IMR-90 (cell line): ENCODE results near the gene CDH12. TPM values are rescaled to one million over a fixed set of nuclear protein-coding genes. Genes with fewer than 3 reads are reported as not detected.
"Not testable (repeated sequence)": the region's sequence is repeated elsewhere in the genome, so short reads cannot be mapped to it uniquely, and the experiment has no call there.

Experiments
- ATAC-seq: fragments of 200-7000 bp; cut with Tn5 transposase; 2 replicates; pipeline ENCODE4 v1.9.1; 2020; ENCODE audit warnings: low read depth, mild to moderate bottlenecking, moderate library complexity
- BruUV-seq: library from RNA; stranded (reverse); fragments of 400-500 nt; replicated peaks from 2 replicates; lab custom pipeline; 2021; lab: Mats Ljungman, UMichigan
- CTCF ChIA-PET: fragments of 300-600 bp; formaldehyde crosslinking; extraction: SDS; loops from one replicate; lab custom pipeline; 2021; ENCODE audit warnings: antibody characterized with exemption; lab: Yijun Ruan, JAX
- POLR2A ChIA-PET: fragments of 300-600 bp; sonication (Branson Sonifier 250); formaldehyde crosslinking; loops from one replicate; lab custom pipeline; 2022; ENCODE audit warnings: antibody characterized with exemption; ENCODE audit not compliant: unreplicated experiment; lab: Charles Lee
- DNase-seq: peaks from one replicate; pipeline ENCODE4 v3.0.0; 2013
- H2AFZ ChIP-seq: replicated peaks from 2 replicates; pipeline ENCODE3; 2013; ENCODE audit warnings: low read length, mild to moderate bottlenecking; ENCODE audit not compliant: poor library complexity
- H2AK5ac ChIP-seq: 2 replicates; pipeline ENCODE4 v1.6.1; 2013; ENCODE audit warnings: low read depth, low read length, inconsistent platforms
- H2AK9ac ChIP-seq: replicated peaks from 2 replicates; pipeline ENCODE3; 2013; ENCODE audit warnings: mild to moderate bottlenecking, low read depth, low read length, moderate library complexity; ENCODE audit not compliant: poor library complexity
- H2BK120ac ChIP-seq: 2 replicates; pipeline ENCODE4 v1.6.1; 2013; ENCODE audit warnings: low read depth, low read length, inconsistent platforms
- H2BK15ac ChIP-seq: 3 replicates; pipeline ENCODE4 v1.6.1; 2013; ENCODE audit warnings: low read depth, low read length, inconsistent platforms
- H2BK20ac ChIP-seq: 2 replicates; pipeline ENCODE4 v1.6.1; 2013; ENCODE audit warnings: low read depth, mild to moderate bottlenecking, inconsistent platforms, low read length, moderate library complexity
- H2BK5ac ChIP-seq: 2 replicates; pipeline ENCODE4 v1.6.1; 2013; ENCODE audit warnings: mild to moderate bottlenecking, low read depth, low read length, inconsistent platforms; ENCODE audit not compliant: poor library complexity, severe bottlenecking
- H3K14ac ChIP-seq: replicated peaks from 2 replicates; pipeline ENCODE4 v1.6.1; 2013; ENCODE audit warnings: low read depth, low read length, inconsistent platforms
- H3K18ac ChIP-seq: 2 replicates; pipeline ENCODE4 v1.6.1; 2013; ENCODE audit warnings: low read depth, low read length, control low read depth
- H3K23ac ChIP-seq: 2 replicates; pipeline ENCODE4 v1.6.1; 2013; ENCODE audit warnings: low read depth, low read length, inconsistent platforms
- H3K27ac ChIP-seq: 2 replicates; pipeline ENCODE4 v1.5.1; 2013; ENCODE audit warnings: mild to moderate bottlenecking, control low read depth, low read length; ENCODE audit not compliant: insufficient read depth
- H3K27me3 ChIP-seq: 2 replicates; pipeline ENCODE4 v1.6.1; 2013; ENCODE audit warnings: low read length; ENCODE audit not compliant: control insufficient read depth, insufficient read depth
- H3K36me3 ChIP-seq: 2 replicates; pipeline ENCODE4 v1.6.1; 2013; ENCODE audit warnings: low read length, mixed read lengths; ENCODE audit not compliant: control insufficient read depth, insufficient read depth
- H3K4ac ChIP-seq: 2 replicates; pipeline ENCODE4 v1.6.1; 2013; ENCODE audit warnings: low read depth, low read length, inconsistent platforms
- H3K4me1 ChIP-seq: 2 replicates; pipeline ENCODE4 v1.6.1; 2013; ENCODE audit warnings: low read length, mixed read lengths; ENCODE audit not compliant: control insufficient read depth, insufficient read depth
- H3K4me2 ChIP-seq: 2 replicates; pipeline ENCODE4 v1.6.1; 2013; ENCODE audit warnings: low read depth, mild to moderate bottlenecking, control low read depth, low read length, moderate library complexity
- H3K4me3 ChIP-seq: 2 replicates; pipeline ENCODE4 v1.5.1; 2013; ENCODE audit warnings: low read depth, mild to moderate bottlenecking, control low read depth, low read length, moderate library complexity; ENCODE audit not compliant: insufficient read depth
- H3K56ac ChIP-seq: 2 replicates; pipeline ENCODE4 v1.6.1; 2013; ENCODE audit warnings: low read length, inconsistent platforms; ENCODE audit not compliant: insufficient read depth; ENCODE audit errors: extremely low read depth
- H3K79me1 ChIP-seq, 2 experiments: 2 replicates each; pipeline ENCODE4 v1.6.1; 2013; ENCODE audit warnings: low read length in 2 of 2, inconsistent platforms in 1 of 2, low read depth in 1 of 2
- H3K9ac ChIP-seq: 2 replicates; pipeline ENCODE4 v1.6.1; 2013; ENCODE audit warnings: low read depth, low read length, control low read depth
- H3K9me1 ChIP-seq: 2 replicates; pipeline ENCODE4 v1.6.1; 2013; ENCODE audit warnings: low read length, inconsistent platforms; ENCODE audit not compliant: insufficient read depth
- H3K9me3 ChIP-seq: 2 replicates; pipeline ENCODE4 v1.6.1; 2013; ENCODE audit warnings: low read length; ENCODE audit not compliant: control insufficient read depth, insufficient read depth
- H4K20me1 ChIP-seq: 2 replicates; pipeline ENCODE4 v1.6.1; 2013; ENCODE audit warnings: low read length, inconsistent platforms; ENCODE audit not compliant: insufficient read depth
- H4K5ac ChIP-seq: 2 replicates; pipeline ENCODE4 v1.6.1; 2013; ENCODE audit warnings: mild to moderate bottlenecking, low read depth, low read length, control low read depth
- H4K8ac ChIP-seq, 2 experiments: 2 replicates each; pipeline ENCODE4 v1.6.1; 2013; ENCODE audit warnings: low read depth in 2 of 2, low read length in 2 of 2, control low read depth in 1 of 2, inconsistent platforms in 1 of 2
- H4K91ac ChIP-seq: 2 replicates; pipeline ENCODE4 v1.6.1; 2013; ENCODE audit warnings: low read depth, low read length, inconsistent platforms; ENCODE audit not compliant: insufficient read depth
- WGBS, 2 experiments: methylation state at CpG; one replicate each; pipeline versions ENCODE4 v1.1.5 to v1.1.7; 2013; ENCODE audit warnings: missing lambda C conversion rate in 2 of 2; ENCODE audit not compliant: insufficient read length in 1 of 2; ENCODE audit errors: extremely low coverage in 2 of 2; 5-methylcytosine and 5-hydroxymethylcytosine counted together
- dilution Hi-C: fragments of 300-500 bp; cut with HindIII; formaldehyde crosslinking; loops from one replicate; pipeline ENCODE4 v1.14.3; 2018; ENCODE audit warnings: low sequenced_read_pairs; ENCODE audit not compliant: unreplicated experiment
- in situ Hi-C: fragments of 300-500 bp; cut with MboI; formaldehyde crosslinking; loops from 3 replicates; pipeline ENCODE4 v1.14.3; 2019; ENCODE audit warnings: low sequenced_read_pairs, inconsistent platforms, mixed read lengths
- intact Hi-C: fragments of 100-400 bp; cut with micrococcal nuclease; formaldehyde crosslinking; loops from 2 replicates; pipeline ENCODE4 v1.10.0; 2022
- polyA plus RNA-seq, 3 experiments: library from polyadenylated mRNA; depleted of rRNA; stranded (reverse); fragments of >200 nt; gene quantifications; 2 replicates each; pipeline ENCODE4 v1.2.3, GENCODE V29; 2012; ENCODE audit warnings: low replicate concordance in 1 of 3
- total RNA-seq: library from RNA; depleted of rRNA; stranded (reverse); fragments of >200 nt; gene quantifications from 2 replicates; pipeline ENCODE4 v1.2.3, GENCODE V29; 2012

Gene CDH12
- total and polyA plus RNA-seq, 2 of the 4 experiments (the other 2 are of a cell fraction): not detected

DNA sequence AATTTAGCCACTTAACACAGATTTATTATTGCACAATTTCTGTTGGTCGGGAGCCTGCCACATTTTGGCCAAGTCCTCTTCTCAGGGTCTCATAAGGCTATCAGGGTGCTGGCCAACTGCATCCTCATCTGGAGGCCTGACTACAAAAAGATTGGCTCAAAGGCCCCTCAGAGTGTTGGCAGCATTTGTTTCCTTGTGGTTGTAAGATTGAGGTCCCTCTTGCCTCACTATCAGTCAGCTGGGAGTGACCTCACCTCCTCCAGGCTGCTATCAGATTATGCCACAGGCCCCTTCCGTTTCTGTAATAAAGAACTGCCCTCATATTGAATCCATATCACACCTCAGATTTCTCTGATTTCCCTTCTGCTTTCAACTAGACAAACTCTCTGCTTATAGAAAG lies 698.4 kb downstream of the CDH12 start:
- intact Hi-C loops, ATAC-seq, H4K8ac ChIP-seq, CTCF ChIA-PET, H2AK9ac ChIP-seq, H3K27me3 ChIP-seq, dilution Hi-C loops, H2BK120ac ChIP-seq, H3K23ac ChIP-seq, H3K79me1 ChIP-seq, BruUV-seq, H3K18ac ChIP-seq, H2BK5ac ChIP-seq, H4K91ac ChIP-seq, H3K4me3 ChIP-seq, H3K9me3 ChIP-seq, H3K4me1 ChIP-seq, H2BK20ac ChIP-seq, H4K5ac ChIP-seq, H3K36me3 ChIP-seq, H3K27ac ChIP-seq, H3K56ac ChIP-seq, H2AFZ ChIP-seq, POLR2A ChIA-PET, DNase-seq, H3K9ac ChIP-seq, H3K9me1 ChIP-seq, H3K14ac ChIP-seq, H2AK5ac ChIP-seq, in situ Hi-C loops, H4K20me1 ChIP-seq, H3K4ac ChIP-seq, H3K4me2 ChIP-seq, H2BK15ac ChIP-seq: not testable (repeated sequence)
- no CpG with 5 or more reads among the region's 2 CpGs for WGBS, 2 experiments

DNA sequence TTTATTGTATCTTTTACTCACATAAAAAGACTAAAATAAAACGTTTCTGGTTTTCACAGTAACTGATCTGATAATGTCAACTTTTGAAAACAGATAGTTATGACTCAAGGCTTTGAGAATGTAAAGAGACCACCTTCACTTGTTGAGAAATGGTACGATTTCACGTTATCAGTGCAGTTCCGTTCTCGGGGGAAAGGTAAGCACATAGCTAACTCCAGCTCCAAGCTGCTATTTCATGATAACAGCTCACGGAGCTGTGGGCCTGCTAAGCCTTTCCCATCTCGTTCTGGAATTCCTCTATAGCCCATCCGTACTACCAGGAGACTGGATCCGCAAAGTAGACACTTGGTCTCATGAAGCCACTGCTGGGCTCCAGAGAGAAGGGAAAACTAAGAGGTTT lies 701.3 kb downstream of the CDH12 start:
- H4K91ac ChIP-seq, in situ Hi-C loops, H3K4me1 ChIP-seq, H4K8ac ChIP-seq, intact Hi-C loops, H3K9me1 ChIP-seq, H3K18ac ChIP-seq, BruUV-seq, H3K4ac ChIP-seq, H3K23ac ChIP-seq, H2BK15ac ChIP-seq, H2AK9ac ChIP-seq, H2AFZ ChIP-seq, H3K14ac ChIP-seq, H3K4me3 ChIP-seq, H2AK5ac ChIP-seq, H3K79me1 ChIP-seq, H4K20me1 ChIP-seq, H2BK120ac ChIP-seq, H2BK20ac ChIP-seq, H2BK5ac ChIP-seq, H4K5ac ChIP-seq, DNase-seq, dilution Hi-C loops, H3K36me3 ChIP-seq, H3K27ac ChIP-seq, H3K27me3 ChIP-seq, CTCF ChIA-PET, H3K56ac ChIP-seq, ATAC-seq, H3K9ac ChIP-seq, H3K9me3 ChIP-seq, H3K4me2 ChIP-seq, POLR2A ChIA-PET: not testable (repeated sequence)
- no CpG with 5 or more reads among the region's 9 CpGs for WGBS, 2 experiments
